ENCODE measurements around the gene IKBIP.
A peak's percentile ranks its signal among the peaks of the same experiment; 100 is the strongest.
"Not testable (repeated sequence)": the region's sequence is repeated elsewhere in the genome, so short reads cannot be mapped to it uniquely, and the experiment has no call there.

The IKBIP gene

DNA sequence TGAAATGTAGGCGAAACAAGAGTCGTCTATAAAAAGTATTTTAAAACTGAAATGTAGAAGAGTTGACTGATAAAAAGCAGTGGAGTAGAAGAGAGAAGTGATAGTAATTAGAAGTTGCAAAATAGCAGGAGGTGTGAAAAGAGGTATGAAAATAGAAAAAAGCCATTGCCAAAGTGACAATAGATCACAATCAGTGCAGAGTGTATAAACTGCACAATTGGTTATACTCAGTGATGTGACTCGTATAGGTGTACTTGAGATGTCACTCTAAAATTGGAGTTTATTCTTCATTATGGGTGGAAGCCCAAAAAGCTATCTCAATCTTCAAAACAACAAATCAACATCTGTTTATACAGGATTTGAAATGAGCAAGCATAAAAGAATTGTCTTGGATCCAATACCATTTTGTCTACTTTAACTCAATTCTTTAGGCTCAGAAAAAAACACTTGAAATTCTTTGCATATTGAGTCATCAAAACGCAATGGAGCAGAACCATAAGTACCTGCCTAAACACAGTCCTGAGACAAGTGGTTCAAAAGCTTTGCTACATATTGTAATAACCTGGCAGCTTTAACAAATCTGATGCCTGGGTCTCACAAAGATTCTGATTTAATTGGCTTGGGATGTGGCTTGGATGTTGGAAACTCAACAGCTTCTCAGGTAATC is 8.8 kb downstream of the IKBIP start:
- no peak for DNase-seq

DNA sequence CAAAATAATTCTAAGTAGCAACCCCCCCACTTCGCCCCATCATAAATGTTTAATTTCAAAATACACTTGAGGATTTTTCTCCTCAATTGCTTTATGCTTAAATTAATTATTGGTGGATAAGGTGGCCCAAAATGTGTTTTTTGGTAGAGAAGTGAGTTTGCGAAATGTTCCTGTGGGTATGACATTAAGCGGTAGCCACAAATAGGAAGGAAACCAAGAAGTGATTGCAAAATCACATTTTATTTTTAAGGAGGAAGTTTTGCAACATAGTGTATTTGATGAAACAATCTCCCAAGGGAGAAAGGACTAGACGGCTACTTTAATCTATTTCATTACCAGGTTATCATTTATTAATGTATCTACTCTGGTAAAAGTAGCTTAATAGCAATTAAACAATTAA is 25.6 kb downstream of the IKBIP start:
- DNase-seq = no peak

DNA sequence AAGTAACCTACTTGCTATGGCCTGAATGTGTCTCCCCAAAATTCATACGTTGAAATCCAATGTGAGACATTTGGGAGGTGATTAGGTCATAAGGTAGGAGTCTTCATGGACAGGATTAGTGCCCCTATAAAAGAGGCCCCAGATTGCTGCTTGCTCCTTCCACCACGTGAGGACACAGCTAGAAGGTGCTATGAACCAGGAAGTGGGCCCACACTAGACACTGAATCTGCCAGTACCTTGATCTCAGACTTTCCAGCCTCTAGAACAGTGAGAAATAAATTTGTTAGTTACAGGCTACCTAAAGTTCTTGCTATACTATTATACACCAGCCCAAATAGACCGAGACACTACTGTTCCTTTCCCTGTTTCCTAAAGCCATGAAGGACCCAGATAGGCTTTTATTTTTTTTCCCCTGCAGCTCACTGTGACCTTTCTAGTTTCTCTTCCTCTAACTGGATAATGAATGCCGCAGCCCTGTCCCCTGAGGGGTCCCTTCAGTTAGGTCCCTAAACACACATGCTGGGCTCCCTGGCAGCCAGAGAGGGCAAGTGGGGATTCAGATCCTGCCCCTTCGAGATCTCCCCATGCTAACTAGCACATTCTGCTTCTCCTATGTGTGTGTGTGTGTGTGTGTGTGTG is 31.8 kb downstream of the IKBIP start:
- DNase-seq = no peak

DNA sequence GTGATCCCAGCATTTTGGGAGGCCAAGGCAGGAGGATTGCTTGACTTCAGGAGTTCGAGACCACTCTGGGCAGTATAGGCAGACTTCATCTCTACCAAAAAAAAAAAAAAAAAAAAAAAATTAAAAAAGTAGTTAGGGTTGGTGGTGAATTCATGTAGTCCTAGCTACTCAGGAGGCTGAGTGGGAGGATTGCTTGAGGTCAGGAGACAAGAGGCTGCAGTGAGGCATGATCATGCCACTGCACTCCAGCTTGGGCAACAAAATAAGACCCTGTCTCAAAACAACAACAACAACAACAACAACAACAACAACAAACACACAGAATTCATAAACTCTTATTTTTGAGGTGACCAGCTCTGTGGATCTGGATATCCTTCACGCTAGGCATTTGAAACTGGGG is 34.0 kb downstream of the IKBIP start:
- DNase-seq = no peak

DNA sequence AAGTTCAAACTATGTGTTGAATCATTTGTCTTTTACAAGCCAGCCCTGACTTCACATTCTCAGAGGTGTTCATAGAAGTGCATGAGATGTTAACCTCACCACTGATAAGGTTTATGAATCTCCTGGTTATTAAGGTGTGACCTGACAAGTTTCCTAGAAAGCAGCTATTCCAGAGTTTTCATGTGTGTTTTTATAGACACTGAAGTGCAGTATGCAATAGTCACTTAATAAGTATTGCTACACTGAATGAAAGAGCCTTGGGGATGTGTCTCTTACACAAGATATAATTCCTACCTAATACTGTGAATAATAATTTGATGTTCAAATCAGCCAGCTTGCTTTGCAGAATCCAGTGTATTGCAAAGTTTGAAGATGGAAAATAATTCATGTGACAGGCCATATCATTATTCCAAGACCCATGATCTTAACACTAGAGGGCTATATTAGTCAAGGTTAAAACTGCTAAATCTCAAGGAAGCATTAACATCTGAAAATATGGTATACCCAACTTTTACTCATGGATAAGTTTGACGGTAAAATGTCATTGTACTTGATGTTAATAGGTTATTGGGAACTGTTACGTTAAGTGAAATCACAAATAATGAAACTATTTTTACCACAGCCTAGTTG is 38.1 kb downstream of the IKBIP start:
- DNase-seq = no peak

DNA sequence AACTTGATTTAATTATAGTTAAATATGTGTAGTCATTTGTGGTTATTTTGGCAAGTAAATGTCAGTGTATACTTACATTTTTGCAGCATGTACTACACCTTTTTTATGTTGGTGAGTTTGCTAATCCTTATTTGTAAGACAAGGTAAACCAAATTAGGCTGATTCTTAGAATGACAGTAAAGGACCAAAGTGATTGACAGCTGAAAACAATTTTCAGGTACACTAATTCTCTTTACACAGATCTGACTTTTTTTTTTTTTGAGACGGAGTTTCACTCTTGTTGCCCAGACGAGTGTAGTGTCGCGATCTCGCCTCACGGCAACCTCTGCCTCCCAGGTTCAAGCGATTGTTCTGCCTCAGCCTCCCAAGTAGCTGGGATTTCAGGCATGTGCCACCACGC is 42.7 kb downstream of the IKBIP start:
- DNase-seq = no peak

DNA sequence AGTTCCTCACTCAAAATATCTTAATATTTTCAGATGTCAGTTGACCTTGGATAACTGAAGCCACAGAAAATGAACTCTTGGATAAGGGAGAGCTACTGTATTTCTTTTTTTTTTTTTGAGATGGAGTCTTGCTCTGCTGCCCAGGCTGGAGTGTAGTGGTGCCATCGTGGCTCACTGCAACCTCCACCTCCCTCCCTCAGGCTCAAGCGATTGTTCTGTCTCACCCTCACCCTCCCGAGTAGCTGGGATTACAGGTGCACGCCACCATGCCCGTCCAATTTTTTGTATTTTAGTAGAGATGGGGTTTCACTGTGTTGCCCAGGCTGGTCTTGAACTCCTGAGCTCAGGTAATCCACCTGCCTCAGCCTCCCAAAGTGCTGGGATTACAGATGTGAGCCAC is 47.3 kb downstream of the IKBIP start:
- DNase-seq = not testable (repeated sequence)

DNA sequence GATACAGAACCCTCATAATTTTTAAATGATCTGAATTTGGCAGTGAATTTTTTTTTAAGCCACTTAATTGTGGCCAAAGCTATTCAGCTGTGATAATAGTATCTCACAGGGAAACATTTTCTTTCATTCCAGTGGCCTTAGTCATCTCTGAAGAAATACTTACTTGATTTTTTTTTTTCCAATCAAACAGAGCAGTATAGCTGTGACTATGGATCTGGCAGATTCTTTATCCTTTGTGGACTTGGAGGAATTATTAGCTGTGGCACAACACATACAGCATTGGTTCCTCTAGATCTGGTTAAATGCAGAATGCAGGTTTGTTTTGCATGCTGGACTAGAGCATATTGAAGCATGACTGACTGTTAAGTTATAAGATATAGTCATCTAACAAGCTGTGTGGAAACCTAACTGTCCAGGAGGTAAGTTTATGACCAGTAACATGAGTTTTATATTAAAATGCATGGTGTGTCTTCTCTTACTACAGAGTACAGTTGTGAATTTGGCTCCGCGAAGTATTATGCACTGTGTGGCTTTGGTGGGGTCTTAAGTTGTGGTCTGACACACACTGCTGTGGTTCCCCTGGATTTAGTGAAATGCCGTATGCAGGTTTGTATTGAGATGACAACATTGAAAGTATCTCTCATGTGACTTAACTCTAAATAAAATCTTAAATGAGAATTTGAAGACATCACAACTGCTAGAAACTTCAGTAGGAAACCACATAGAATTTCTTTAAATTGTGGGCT is 49.2 kb downstream of the IKBIP start:
- DNase-seq = no peak

DNA sequence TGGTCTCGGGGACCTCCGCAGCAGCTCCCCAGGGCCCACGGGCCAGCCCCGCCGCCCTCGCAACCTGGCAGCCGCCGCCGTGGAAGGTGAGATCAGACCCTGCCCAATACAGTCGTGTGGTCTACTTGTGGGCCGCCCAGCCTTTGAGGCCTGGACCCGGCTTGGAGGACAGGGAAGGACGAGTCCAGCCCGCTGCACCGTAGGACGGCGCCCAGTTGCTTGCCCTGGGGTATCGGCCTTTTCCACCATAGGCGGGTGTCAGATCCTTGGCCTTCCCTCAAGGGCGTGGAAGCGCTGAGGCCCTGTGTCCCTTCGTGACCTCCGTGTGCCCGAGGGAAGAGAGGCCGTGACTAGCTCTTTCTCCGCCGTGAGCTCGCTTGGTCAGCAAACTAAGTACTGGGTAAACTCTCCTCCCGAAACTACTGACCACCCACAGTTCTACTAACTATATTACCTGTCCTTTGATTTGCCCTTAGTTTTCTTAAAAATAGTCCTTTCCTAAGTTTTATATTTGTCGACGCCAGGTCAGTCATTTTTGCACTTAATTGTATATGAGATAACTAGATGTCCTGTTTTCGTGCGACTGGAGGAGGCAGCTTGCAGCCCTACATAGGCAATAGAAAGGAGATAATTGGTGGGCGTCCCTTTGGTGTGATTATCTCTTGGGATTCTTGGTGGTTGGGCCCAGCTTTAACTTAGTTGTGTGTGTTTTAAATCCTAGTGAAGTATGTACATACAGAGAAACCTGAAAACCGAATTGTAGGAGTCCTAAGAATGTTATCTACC is 50.3 kb downstream of the IKBIP start:
- DNase-seq = no peak

DNA sequence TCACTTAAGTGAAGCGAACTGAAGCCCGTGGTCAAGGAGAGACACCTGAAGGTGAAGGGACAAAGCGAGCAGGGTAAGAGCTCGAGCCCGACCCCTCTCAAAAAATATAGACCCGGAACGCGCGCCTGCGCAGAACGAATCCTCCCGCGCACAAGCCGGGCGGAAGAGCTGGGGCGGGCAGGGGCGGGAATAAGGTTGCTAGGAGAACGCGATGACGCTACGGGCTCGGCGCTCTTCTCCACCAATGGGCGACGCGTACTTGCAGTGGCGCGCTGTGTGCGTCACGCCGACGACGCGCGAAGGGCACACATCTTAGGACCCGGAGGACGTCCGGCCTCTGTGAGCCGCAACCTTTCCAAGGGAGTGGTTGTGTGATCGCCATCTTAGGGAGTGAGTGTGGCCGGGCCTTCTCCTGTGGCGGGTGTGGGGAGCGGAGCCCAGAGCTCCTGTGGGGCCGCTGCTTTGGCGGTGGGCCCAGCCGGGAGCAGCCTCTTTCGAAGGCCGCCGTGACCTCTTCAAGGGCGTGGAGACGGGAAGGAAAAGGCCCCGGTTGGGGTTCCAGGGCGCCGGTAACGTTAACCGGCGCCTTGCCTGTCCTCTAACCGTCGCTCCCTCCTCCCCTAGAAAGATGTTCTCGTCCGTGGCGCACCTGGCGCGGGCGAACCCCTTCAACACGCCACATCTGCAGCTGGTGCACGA is 51.1 kb downstream of the IKBIP start, which contains the start of gene SLC25A3:
TSS of gene SLC25A3 (plus strand) at position 336 of the 699 bp plus-strand sequence. CDS start at position 629, 293 bp downstream.
- peak; percentile 91 for DNase-seq

DNA sequence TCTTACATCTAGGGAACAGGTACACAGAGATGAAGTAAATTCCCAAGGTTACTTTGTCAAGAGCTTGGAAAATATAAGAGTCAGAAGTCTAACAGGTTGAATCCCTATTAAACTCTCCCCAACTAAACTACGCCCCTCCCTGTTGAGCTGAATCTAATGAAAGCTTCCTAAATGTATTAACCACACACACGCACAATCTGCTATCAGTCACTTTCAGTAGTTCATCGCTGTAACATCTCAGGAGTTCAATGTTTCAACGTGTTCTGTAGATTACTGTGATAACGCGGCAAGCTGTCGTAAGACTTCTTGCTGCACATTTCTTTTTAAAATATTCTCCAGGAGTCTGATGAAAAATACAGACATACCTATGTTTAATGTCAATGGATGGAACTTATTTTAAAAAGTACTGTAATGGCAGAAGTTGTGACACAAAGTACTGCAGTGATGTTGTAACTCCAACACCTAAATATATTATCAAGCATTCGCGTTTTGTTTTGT is 51.7 kb downstream of the IKBIP start:
- no peak for DNase-seq

DNA sequence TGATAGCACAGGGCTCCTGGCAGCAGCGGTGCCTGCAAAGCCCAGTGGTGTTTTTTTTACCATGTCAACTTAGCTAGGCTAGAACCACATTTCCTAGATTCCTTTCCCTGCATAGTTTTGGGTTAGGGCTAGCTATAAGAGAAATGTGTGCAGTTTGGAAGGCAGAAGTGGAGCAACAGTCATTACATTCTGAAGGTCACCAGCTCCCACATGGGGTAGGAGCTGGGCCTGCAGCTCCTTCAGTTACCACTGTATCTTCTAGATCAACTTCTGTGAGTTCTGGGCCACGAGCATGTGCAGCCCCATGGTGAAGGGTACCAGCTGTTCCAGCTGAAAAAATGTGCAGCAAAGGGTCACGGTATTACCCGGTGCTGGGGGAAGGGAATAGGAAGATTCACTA is 53.4 kb downstream of the IKBIP start:
- DNase-seq = no peak

DNA sequence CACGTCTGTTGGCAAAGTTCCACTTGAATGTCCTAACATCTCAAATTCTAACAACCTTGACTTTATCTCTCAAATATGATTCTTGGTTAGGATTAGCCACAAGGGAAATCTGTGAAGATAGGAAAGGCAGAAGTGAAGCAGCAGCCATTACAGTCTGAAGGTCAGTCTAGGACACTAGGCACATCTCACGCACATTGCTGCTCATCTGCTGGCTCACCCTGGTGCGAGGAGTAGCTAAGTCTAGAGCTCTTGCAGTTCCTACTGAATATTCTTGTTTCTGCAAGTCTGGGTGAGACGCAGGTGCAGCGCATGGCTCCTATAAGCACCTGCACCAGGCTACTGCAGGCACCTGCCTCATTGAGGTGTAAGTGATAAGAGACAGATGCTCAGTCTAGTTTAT is 57.5 kb downstream of the IKBIP start:
- no peak for DNase-seq

DNA sequence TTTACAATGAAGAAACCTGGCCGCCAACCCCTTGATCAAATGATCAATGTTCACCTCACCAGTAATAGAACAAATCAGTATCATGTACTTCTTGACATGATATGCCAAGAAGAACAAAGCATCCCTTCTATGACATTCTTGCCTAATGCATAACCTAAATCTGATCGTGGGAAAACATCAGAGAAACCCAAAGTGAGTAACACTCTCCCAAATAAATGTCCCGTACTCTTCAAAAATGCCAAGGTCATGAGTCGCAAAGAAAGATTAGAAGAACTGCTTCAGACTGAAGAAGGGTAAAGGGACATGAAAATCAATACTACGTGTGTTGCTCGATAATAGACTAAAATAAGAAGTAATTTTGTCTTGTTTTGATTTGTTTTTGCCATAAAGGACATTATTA is 62.5 kb downstream of the IKBIP start:
- no peak for DNase-seq

DNA sequence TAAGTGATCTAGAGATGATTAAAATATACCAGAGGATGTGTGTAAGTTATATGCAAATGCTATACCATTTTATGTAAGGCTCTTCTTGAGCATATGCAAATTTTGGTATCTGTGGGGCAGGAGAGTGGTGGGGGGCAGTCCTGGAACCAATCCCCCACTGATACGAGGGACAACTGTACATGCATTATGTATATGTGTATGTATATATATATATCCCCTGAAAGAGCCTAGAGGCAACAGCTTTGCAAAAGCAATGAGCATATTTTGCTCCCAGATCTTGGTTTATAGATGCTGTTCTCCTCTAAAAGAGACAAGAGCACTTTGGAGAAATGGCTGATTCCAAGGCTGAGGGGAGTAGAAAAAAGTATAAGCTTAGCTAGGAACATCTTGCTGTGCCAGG is 63.5 kb downstream of the IKBIP start:
- DNase-seq = no peak

DNA sequence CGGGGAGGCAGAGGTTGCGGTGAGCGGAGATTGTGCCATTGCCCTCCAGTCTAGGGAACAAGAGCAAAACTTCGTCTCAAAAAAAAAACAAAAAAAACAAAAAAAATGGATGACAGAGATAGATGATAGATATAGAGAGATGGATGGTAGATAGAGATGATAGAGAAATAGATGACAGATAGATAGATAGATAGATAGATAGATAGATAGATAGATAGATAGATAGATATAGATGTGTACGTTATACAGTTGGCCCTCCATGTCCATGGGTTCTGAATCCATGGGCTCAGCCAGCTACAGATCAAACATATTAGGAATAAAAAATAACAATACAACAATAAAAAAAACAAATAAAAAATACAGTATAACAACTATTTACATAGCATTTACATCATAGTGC is 63.9 kb downstream of the IKBIP start:
- DNase-seq = no peak

DNA sequence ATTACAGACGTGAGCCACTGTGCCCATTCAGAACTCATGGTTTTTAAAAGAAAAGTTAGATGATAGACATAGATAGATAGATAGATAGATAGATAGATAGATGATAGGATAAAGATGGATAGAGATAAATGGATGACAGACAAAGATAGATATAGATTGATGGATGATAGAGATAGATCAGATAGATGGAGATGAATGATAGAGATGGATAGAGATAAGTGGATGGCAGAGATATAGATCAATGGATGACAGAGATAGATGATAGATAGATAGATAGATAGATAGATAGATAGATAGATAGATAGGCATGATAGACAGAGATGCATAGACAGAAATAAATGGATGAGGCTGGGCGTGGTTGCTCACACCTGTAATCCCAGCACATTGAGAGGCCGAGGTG is 64.8 kb downstream of the IKBIP start:
- no peak for DNase-seq

DNA sequence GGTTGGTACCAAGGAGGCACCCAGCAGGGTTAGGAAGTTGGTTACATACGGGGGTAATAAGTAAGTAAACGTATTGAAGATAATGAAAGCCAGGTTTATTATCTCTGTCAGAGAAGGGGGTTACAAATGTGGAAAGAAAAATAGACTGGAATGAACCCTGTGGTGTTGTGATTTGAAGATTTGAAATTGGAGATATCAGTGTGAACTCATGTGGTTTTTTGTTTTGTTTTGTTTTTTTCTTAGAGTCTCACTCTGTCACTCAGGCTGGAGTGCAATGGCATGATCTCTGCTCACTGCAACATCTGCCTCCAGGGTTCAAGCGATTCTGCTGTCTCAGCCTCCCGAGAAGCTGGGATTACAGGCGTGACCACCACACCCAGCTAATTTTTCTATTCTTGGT is 65.2 kb downstream of the IKBIP start:
- DNase-seq = no peak

DNA sequence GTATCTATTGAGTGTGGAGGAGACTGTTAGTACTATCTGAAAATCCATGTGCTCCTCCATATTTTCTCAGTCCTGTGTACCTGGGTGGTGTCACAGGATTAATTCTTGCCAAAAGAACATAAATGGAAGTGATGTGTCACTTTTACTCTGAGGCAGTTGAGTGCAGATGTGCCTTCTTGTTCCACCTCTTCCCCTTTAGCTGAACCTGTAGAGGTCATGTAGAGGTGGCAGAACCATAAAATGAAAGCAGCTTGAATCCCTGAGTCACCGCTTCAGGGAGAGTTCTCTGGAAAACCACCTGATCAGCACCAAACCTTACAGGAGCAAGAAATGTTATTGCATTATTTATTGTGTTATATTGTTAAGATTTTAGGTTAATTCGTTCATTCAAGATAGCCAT is 65.8 kb downstream of the IKBIP start:
- DNase-seq = no peak

DNA sequence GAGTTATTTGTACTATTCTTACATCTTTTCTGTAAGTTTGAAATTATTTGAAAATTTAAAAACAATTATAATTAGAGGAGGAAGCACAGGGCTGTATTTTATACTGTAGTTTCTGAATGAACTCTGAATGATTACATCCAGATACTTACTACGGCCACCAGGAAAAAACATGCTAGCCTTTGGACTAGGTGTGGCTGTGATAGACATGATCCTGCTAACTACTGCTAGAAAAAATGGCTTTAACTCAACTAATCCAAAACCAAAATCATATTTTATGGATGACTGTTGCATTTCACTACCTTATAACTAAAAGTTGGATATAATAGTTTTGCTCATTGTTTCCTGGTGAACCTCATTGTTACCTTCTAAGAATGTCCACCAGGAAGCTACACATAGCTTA is 66.2 kb downstream of the IKBIP start:
- no peak for DNase-seq

DNA sequence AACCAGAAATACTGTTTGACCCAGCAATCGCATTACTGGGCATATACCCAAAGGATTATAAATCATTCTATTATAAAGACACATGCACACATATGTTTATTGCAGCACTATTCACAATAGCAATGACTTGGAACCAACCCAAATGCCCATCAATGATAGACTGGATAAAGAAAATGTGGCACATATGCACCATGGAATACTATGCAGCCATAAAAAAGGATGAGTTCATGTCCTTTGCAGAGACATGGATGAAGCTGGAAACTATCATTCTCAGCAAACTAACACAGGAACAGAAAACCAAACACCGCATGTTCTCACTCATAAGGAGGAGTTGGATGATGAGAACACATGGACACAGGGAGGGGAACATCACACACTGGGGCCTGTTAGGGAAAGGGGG is 67.8 kb downstream of the IKBIP start:
- not testable (repeated sequence) for DNase-seq

DNA sequence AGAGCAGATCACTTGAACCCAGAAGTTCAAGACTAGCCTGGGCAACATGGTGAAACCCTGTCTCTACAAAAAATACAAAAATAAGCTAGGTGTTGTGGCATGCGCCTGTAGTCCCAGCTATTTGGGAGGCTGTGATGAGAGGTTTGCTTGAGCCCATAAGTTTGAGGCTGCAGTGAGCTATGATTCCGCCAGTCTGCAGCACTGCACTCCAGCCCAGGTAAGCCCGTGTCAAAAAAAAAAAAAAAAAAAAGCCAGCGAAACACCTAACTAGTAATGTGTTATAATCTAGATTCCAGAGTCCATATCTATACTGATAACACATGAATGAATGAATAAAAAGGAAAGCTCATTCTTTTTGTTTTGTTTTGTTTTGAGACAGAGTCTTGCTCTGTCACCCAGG is 69.6 kb downstream of the IKBIP start:
- no peak for DNase-seq

Data from cerebellar nuclear complex (tissue), 1 donor.